HepG2 (cell line): ENCODE measurements around the gene HTRA2. TPM values are rescaled to one million over a fixed set of nuclear protein-coding genes. Genes with fewer than 3 reads are reported as not detected.

Experiments
- ASH2L ChIP-seq: fragments of 300-600, 200-600 bp; sonication (generic); IDR thresholded peaks from 2 replicates; pipeline ENCODE4 v1.7.0; 2017; ENCODE audit warnings: low read depth, mild to moderate bottlenecking, moderate library complexity, mixed read lengths, low read length; ENCODE audit not compliant: insufficient read length
- ATRX ChIP-seq: sonication (generic); formaldehyde crosslinking; IDR thresholded peaks from 2 replicates; pipeline ENCODE4 v1.4.0; 2020; ENCODE audit warnings: missing genetic modification reagents, borderline replicate concordance
- JARID2 ChIP-seq: sonication (generic); formaldehyde crosslinking; IDR thresholded peaks from 2 replicates; pipeline ENCODE4 v1.8.1; 2023; ENCODE audit warnings: missing genetic modification reagents, inconsistent platforms; ENCODE audit not compliant: insufficient replicate concordance
- KMT2A ChIP-seq: sonication (generic); formaldehyde crosslinking; IDR thresholded peaks from 2 replicates; pipeline ENCODE4 v1.4.0; 2020; ENCODE audit warnings: missing genetic modification reagents
- LBX2 ChIP-seq: sonication (generic); formaldehyde crosslinking; IDR thresholded peaks from 2 replicates; pipeline ENCODE4 v1.5.0; 2020; ENCODE audit warnings: missing genetic modification reagents, mild to moderate bottlenecking, borderline replicate concordance
- NAIF1 ChIP-seq: sonication (generic); formaldehyde crosslinking; IDR thresholded peaks from 2 replicates; pipeline ENCODE4 v1.5.0; 2020; ENCODE audit warnings: mild to moderate bottlenecking, missing genetic modification reagents, borderline replicate concordance
- NRL ChIP-seq: sonication (generic); formaldehyde crosslinking; IDR thresholded peaks from 2 replicates; pipeline ENCODE4 v1.5.0; 2020; ENCODE audit warnings: missing genetic modification reagents, mild to moderate bottlenecking, moderate library complexity, borderline replicate concordance
- REPIN1 ChIP-seq: sonication (generic); formaldehyde crosslinking; IDR thresholded peaks from 2 replicates; pipeline ENCODE4 v1.8.0; 2022; ENCODE audit warnings: missing genetic modification reagents, low read depth, mild to moderate bottlenecking, borderline replicate concordance
- RXRB ChIP-seq: IDR thresholded peaks from 2 replicates; pipeline ENCODE4 v1.6.1; 2016; ENCODE audit warnings: borderline replicate concordance, missing genetic modification reagents, missing compliant biosample characterization
- SATB2 ChIP-seq: sonication (generic); formaldehyde crosslinking; IDR thresholded peaks from 2 replicates; pipeline ENCODE4 v1.5.0; 2020; ENCODE audit warnings: missing genetic modification reagents
- SMYD3 ChIP-seq: sonication (generic); formaldehyde crosslinking; IDR thresholded peaks from 2 replicates; pipeline ENCODE4 v1.8.1; 2023; ENCODE audit warnings: mild to moderate bottlenecking, missing genetic modification reagents
- SP140L ChIP-seq: sonication (generic); formaldehyde crosslinking; IDR thresholded peaks from 2 replicates; pipeline ENCODE4 v1.4.0; 2020; ENCODE audit warnings: missing genetic modification reagents, borderline replicate concordance
- ZBTB4 ChIP-seq: sonication (generic); formaldehyde crosslinking; IDR thresholded peaks from 2 replicates; pipeline ENCODE4 v1.4.0; 2020; ENCODE audit warnings: missing genetic modification reagents, mild to moderate bottlenecking, borderline replicate concordance
- ZFP91 ChIP-seq: sonication (generic); formaldehyde crosslinking; IDR thresholded peaks from 2 replicates; pipeline ENCODE4 v1.9.0; 2022; ENCODE audit warnings: missing genetic modification reagents, mild to moderate bottlenecking, borderline replicate concordance
- ZFX ChIP-seq: sonication (generic); formaldehyde crosslinking; IDR thresholded peaks from 2 replicates; pipeline ENCODE4 v1.4.0; 2020; ENCODE audit warnings: mild to moderate bottlenecking, low read depth, missing genetic modification reagents, moderate library complexity
- ZIK1 ChIP-seq: sonication (generic); formaldehyde crosslinking; IDR thresholded peaks from 2 replicates; pipeline ENCODE4 v1.5.0; 2020; ENCODE audit warnings: mild to moderate bottlenecking, low read depth, missing genetic modification reagents, borderline replicate concordance
- ZNF121 ChIP-seq: sonication (generic); formaldehyde crosslinking; IDR thresholded peaks from 2 replicates; pipeline ENCODE4 v1.5.0; 2020; ENCODE audit warnings: mild to moderate bottlenecking, missing genetic modification reagents
- ZNF138 ChIP-seq: sonication (generic); formaldehyde crosslinking; IDR thresholded peaks from 2 replicates; pipeline ENCODE4 v1.5.0; 2020; ENCODE audit warnings: mild to moderate bottlenecking, low read depth, missing genetic modification reagents
- ZNF160 ChIP-seq: sonication (generic); formaldehyde crosslinking; IDR thresholded peaks from 2 replicates; pipeline ENCODE4 v1.8.0; 2022; ENCODE audit warnings: mild to moderate bottlenecking, inconsistent platforms, missing genetic modification reagents
- ZSCAN31 ChIP-seq: sonication (generic); formaldehyde crosslinking; IDR thresholded peaks from 2 replicates; pipeline ENCODE4 v1.5.0; 2020; ENCODE audit warnings: low read depth, mild to moderate bottlenecking, missing genetic modification reagents
- polyA plus RNA-seq, 8 experiments: library from polyadenylated mRNA; depleted of rRNA in 3 of 8; stranded (reverse) in 7 of 8; unstranded in 1 of 8; fragments of >200 nt; fragmentation: Illumina TruSeq in 4 of 8; extraction: Trizol in 4 of 8; gene quantifications; 2 replicates each; pipeline versions ENCODE4 v1.2.1 to v1.2.3, GENCODE V29; 2011 to 2016; ENCODE audit warnings: low read depth in 4 of 8, missing spikeins in 1 of 8, mixed read lengths in 1 of 8; ENCODE audit not compliant: insufficient read depth in 1 of 8
- total RNA-seq, 5 experiments: library from RNA; depleted of rRNA; stranded (reverse); fragments of >200 nt; fragmentation: Illumina TruSeq; extraction: Trizol; gene quantifications; 2 replicates each; pipeline ENCODE4 v1.2.3, GENCODE V29; 2016; ENCODE audit warnings: low read depth in 1 of 5
- TF ChIP-seq, protein P1 (sequence below): sonication (generic); formaldehyde crosslinking; IDR thresholded peaks from 2 replicates; pipeline ENCODE4 v1.4.0; 2020; ENCODE audit warnings: missing genetic modification reagents, borderline replicate concordance

HTRA2 gene
- total and polyA plus RNA-seq, 2 of the 13 experiments (the other 11 are each of a cell fraction or from before 2014, with no cell fraction given): 47.7 to 50.3 TPM

- TF ChIP-seq RXRB (CRISPR knock-in tag) (no peak), REPIN1 (CRISPR knock-in tag) (peak; percentile 85), ZNF160 (0 out of 2 replicates have a peak, but pooled peaks have one; percentile 37), ZBTB4 (CRISPR knock-in tag) (peak; percentile 72; the same call in 1 of the 2 replicates), ZFX (CRISPR knock-in tag) (peak; percentile 85), SATB2 (CRISPR knock-in tag) (0 out of 2 replicates have a peak, but pooled peaks have one; percentile 40), LBX2 (peak; percentile 63; the same call in 1 of the 2 replicates), JARID2 (CRISPR knock-in tag) (no peak), SMYD3 (CRISPR knock-in tag) (0 out of 2 replicates have a peak, but pooled peaks have one; percentile 26), ASH2L (no peak), ATRX (CRISPR knock-in tag) (0 out of 2 replicates have a peak, but pooled peaks have one; percentile 12), NRL (CRISPR knock-in tag) (peak; percentile 68), ZSCAN31 (CRISPR knock-in tag) (peak; percentile 74), ZNF138 (peak; percentile 66; the same call in 1 of the 2 replicates), NAIF1 (CRISPR knock-in tag) (peak; percentile 100), KMT2A (peak; percentile 10; the same call in 1 of the 2 replicates), SP140L (CRISPR knock-in tag) (no peak), ZFP91 (CRISPR knock-in tag) (peak; percentile 54; the same call in 1 of the 2 replicates), ZNF121 (CRISPR knock-in tag) (no peak), ZIK1 (CRISPR knock-in tag) (peak; percentile 85)
- TF ChIP-seq, protein P1, sequence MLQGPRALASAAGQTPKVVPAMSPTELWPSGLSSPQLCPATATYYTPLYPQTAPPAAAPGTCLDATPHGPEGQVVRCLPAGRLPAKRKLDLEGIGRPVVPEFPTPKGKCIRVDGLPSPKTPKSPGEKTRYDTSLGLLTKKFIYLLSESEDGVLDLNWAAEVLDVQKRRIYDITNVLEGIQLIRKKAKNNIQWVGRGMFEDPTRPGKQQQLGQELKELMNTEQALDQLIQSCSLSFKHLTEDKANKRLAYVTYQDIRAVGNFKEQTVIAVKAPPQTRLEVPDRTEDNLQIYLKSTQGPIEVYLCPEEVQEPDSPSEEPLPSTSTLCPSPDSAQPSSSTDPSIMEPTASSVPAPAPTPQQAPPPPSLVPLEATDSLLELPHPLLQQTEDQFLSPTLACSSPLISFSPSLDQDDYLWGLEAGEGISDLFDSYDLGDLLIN (CRISPR knock-in tag): peak; percentile 79; the same call in 1 of the 2 replicates
Measured at GRCh38 chr2:74497777-74498499, 31.8 kb upstream of the HTRA2 start (continued).
